GM18858 (cell line): ENCODE measurements around the gene ACMSD.
"Not testable (repeated sequence)": the region's sequence is repeated elsewhere in the genome, so short reads cannot be mapped to it uniquely, and the experiment has no call there.

ENCODE experiments used
- ATAC-seq: cut with Tn5 transposase; IDR thresholded peaks from one replicate; pipeline ENCODE4 v1.9.1; 2021; ENCODE audit not compliant: unreplicated experiment

ACMSD gene

GRCh38 chr2:134838143-134838620, at the start of gene ACMSD:
ACMSD (plus strand) TSS chr2:134838616; CDS start chr2:134838683, 67 bp downstream.
- ATAC-seq = no peak

DNA sequence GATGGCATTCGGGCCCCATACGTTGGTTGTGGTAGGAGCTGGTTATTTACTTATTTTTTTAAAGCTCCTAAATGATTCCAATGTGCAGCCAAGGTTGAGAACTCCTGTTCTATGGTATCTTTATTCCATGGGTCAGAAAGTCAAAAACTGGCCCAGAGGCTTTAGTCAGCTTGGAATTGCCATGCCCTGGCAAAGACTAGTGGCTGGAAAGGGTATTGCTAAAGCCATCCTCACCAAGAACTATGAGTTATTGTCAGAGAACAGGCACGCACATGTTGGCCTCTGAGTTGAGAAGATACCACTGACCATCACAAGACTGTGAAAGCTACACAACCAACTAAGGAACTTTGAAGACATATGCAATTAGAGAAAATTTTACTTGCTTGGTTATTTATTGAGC, 47.9 kb upstream of the ACMSD start:
- no peak for ATAC-seq

DNA sequence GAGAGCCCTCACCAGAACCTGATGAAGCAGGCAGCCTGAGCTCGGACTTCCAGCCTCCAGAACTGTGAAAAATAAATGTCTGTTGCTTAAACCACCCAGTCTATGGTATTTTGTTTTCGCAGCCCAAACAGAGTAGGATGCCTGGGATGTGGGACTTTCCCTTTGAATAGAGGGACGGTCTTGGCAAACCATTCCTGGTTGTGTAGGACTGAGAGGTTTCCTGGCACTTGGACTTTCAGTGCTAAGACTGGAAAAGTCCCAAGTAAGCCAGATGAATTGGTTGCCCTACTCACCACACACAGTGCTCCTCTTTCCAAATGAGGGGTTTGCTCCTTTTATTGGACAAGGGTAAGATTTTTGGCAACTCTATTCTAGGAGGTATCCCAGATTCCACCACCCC, 46.8 kb upstream of the ACMSD start:
- ATAC-seq = no peak

DNA sequence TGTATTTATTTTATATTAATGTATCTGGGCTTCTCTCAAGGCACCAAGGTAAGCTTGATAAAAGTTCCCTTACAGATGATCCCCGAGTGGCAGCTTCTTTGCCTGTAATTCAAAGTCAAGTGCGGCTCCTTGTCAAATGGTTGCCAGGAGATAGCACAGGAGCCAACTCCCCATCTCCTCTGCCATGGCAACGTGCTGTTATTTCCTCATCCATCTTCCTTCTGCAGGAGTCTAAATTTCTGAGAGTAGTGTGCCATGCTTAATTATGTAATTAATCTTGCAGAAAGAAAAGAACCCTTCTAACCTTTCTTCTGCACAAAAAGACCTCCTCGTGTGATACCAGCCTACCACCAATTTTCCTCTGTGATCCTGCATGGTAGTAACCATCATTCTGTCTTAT, 46.2 kb upstream of the ACMSD start:
- no peak for ATAC-seq

- no peak for ATAC-seq
Observed at GRCh38 chr2:134795765-134796164, 42.7 kb upstream of the ACMSD start.

GRCh38 chr2:134796373-134796772, 42.0 kb upstream of the ACMSD start:
- no peak for ATAC-seq

DNA sequence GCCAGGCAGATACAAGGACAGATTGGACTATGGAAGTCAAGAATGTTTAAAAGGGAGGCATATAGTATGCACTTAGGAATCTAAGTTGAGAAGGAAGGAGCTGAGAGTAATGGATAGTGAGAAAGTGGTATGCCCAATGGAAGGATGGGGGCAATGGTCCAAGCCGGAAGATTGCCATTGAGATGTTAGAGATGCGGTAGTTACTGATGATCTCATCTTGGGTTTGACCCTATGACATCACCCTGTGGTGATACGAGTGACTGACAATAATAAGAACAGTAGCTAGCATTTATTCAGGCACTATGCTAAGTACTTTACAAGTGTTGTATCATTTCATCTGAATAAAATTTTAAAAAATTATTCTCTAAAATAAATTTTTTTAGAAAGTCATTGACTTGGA, 38.5 kb upstream of the ACMSD start:
- ATAC-seq = no peak

DNA sequence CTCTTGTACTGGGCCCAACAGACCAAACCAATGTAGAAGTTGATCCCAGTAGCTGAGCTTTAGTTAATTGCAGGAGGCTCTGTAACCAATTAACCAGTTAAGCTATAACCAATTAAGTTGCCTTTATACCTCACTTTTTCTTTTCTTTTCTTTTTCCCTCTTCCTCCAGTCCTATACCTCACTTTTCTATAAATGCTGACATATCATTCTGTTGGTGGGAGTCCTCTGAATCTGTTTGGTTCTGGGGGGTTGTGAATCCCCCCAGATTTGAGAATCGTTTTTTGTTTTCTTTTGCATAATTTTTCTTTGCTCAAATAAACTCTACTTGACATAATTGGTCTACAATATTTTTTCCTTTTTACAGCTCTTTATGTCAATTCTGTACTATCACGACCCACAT, 38.1 kb upstream of the ACMSD start:
- no peak for ATAC-seq

DNA sequence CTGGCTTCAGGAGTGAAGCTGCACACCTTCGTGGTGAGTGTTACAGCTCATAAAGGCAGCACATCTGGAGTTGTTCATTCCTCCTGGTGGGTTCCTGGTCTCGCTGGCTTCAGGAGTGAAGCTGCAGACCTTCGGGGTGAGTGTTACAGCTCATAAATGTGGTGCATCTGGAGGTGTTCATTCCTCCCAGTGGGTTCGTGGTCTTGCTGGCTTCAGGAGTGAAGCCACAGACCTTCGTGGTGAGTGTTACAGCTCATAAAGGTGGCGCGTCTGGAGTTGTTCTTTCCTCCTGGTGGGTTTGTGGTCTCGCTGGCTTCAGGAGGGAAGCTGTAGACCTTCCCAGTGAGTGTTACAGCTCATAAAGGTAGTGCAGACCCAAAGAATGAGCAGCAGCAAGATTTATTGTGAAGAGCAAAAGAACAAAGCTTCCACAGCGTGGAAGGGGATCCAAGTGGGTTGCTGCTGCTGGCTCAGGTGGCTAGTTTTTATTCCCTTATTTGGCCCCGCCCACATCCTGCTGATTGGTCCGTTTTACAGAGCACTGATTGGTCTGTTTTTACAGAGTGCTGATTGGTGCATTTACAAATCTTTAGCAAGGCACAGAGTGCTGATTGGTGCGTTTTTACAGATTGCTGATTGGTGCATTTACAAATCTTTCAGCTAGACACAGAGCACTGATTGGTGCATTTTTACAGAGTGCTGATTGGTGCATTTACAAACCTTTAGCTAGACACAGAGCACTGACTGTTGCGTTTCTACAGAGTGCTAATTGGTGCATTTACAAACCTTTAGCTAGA, 34.6 kb upstream of the ACMSD start:
- ATAC-seq = not testable (repeated sequence)

- no peak for ATAC-seq
Observed at GRCh38 chr2:134815741-134816140, 22.7 kb upstream of the ACMSD start.

DNA sequence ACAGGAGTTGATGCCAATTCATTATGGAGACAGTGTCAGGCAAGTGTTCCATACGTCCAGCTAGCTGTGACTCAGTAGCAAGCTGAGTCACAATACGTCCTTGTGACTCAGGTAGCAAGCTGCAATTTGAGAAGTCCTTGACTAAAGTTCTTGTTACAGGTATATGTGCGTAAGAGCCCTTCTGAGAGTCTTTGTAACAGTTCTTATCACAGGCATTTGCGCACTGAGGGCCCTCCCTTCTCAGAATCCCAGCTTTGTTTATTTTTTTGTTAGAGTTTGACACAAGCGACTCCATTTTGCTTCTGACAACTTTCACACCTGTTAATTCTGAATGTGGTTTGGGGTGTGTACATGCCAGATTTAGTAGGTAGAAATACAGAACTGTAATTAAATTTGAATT, 20.1 kb upstream of the ACMSD start:
- no peak for ATAC-seq

GRCh38 chr2:134819334-134819733, 19.1 kb upstream of the ACMSD start:
- no peak for ATAC-seq

- ATAC-seq = no peak
Observed at GRCh38 chr2:134823431-134823830, 15.0 kb upstream of the ACMSD start.

DNA sequence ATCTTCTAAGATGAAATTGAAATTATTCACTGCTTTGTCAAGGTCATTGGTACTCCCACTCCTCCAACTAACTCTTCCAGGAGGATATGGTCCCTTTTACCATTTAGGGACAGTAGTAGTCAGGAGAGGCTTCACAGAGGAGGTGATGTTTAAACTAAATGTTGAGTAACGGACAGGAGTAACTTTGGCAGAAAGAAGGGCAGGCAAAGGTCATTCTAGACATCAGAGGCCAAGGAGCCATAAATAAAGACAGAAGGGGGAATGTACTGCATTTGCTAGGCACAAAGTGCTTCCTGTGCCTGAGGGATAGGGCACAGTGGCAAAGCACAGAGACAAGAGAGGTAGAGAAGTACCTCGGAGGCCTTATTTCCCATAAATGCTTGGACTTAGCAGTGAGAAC, 14.6 kb upstream of the ACMSD start:
- no peak for ATAC-seq

DNA sequence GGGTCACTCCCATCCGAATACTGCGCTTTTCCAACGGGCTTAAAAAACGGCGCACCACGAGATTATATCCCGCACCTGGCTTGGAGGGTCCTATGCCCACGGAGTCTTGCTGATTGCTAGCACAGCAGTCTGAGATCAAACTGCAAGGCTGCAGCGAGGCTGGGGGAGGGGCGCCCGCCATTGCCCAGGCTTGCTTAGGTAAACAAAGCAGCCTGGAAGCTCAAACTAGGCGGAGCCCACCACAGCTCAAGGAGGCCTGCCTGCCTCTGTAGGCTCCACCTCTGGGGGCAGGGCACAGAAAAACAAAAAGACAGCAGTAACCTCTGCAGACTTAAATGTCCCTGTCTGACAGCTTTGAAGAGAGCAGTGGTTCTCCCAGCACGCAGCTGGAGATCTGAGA, 12.7 kb upstream of the ACMSD start:
- ATAC-seq = not testable (repeated sequence)

DNA sequence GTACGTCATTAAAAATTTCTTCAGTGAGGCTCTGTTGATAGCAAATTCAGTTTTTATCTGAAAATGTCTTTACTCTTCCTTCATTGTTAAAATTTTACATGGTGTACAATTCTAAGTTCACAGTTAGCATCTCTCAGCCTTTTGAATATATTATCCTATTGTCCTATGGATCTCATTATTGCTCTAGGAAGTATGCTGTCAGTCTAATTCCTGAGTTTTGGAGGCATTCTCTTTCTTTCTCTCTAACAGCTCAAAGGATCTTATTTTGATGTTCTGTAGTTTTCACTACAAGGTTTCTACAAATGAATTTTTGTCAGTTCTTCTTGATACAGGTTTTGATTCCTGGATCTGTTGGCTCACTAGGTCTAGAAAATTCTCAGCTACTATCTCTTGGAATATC, 2.9 kb upstream of the ACMSD start:
- ATAC-seq = no peak

- ATAC-seq = no peak
Observed at GRCh38 chr2:134836986-134837385, 1.4 kb upstream of the ACMSD start.

DNA sequence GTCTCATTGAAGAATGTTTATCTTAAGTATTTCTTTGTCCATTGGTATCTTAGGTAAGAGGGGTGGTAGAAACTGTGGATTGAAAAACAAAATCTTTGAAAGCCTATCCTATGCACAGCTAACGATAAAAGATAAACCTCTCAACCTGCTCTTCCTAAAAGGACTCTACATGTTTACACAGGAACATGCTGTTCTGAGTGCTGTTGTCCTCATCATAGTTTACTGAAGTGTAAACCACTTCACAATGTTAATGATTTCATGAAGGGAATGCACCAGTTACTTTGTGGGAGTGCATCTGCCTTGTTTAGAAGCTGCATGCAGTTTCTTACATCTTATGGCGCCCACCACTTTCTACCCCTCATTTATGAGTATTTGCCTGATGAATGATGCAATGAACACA, 1.2 kb downstream of the ACMSD start:
- no peak for ATAC-seq

- ATAC-seq = no peak
Observed at GRCh38 chr2:134842930-134843490, 4.6 kb downstream of the ACMSD start.

- ATAC-seq = no peak
Observed at GRCh38 chr2:134843968-134844367, 5.6 kb downstream of the ACMSD start.

DNA sequence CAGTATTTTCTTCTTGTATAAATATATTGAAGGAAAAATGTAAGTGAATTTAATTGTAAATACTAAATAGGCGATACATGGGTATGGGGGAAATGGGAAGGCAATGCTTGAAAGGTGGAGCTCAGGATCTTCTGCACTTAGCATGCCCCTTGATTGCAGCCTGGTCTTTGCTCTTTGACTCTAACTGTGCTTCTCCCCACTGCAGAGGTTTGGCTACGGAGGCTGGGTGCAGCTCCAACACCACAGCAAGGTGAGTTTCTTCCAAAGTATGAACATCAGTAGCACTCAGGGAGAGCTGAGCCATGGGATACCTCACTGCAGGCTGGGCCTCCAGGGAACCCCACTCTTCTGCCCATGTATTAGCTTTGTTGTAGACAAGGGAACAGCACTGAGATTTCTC, 6.6 kb downstream of the ACMSD start:
- ATAC-seq = no peak

DNA sequence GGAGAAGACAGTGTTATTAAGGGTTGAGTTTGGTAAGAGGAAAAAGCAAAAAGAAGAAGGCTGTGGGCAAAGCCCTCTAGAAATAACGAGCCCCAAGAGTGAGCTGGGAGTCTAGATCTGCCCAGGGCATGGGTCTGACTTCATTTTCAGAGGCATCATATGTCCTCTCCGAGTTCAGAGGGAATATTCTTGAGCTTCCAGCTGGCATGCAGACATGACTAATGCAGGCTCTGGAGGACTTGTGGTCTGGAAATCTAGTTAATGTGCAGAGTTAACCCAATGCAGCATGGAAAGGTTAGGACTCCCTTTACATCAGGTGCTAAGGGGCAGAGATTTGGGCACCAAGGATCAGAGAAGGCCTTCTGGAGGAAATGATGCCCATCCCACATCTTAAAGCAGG, 7.3 kb downstream of the ACMSD start:
- no peak for ATAC-seq

- ATAC-seq = no peak
Observed at GRCh38 chr2:134846213-134846612, 7.8 kb downstream of the ACMSD start.
